Smooth muscle cell (in vitro differentiated cells): ENCODE data around the gene CPSF6. TPM values are rescaled to one million over a fixed set of nuclear protein-coding genes. Genes with fewer than 3 reads are reported as not detected.

Source experiments
- DNase-seq: peaks from one replicate; lab custom pipeline; 2025; ENCODE audit not compliant: unreplicated experiment; lab: John Stamatoyannopoulos, UW
- H2AFZ ChIP-seq: fragments of 200-600 bp; sonication (generic); 2 replicates; pipeline ENCODE4 v1.6.0; 2016; ENCODE audit warnings: antibody characterized with exemption, low read depth, mild to moderate bottlenecking
- H3F3A ChIP-seq: fragments of 200-600 bp; sonication (generic); 2 replicates; pipeline ENCODE4 v1.6.0; 2017; ENCODE audit warnings: antibody characterized with exemption, low read depth
- H3K27ac ChIP-seq: fragments of 200-600 bp; sonication (generic); 2 replicates; pipeline ENCODE4 v1.5.1; 2016; ENCODE audit warnings: low read depth, mild to moderate bottlenecking
- H3K27me3 ChIP-seq: fragments of 200-600 bp; sonication (generic); 2 replicates; pipeline ENCODE4 v1.6.1; 2016; ENCODE audit warnings: low read depth, mild to moderate bottlenecking
- H3K36me3 ChIP-seq: fragments of 200-600 bp; sonication (generic); 2 replicates; pipeline ENCODE4 v1.5.1; 2016; ENCODE audit warnings: low read depth
- H3K4me1 ChIP-seq: fragments of 200-600 bp; sonication (generic); 2 replicates; pipeline ENCODE4 v1.5.1; 2016; ENCODE audit warnings: low read depth
- H3K4me2 ChIP-seq: fragments of 200-600 bp; sonication (generic); 2 replicates; pipeline ENCODE4 v1.6.0; 2016; ENCODE audit warnings: mild to moderate bottlenecking
- H3K4me3 ChIP-seq: fragments of 200-600 bp; sonication (generic); 2 replicates; pipeline ENCODE4 v1.5.1; 2016; ENCODE audit warnings: mild to moderate bottlenecking
- H3K79me2 ChIP-seq: fragments of 200-600 bp; sonication (generic); 2 replicates; pipeline ENCODE4 v1.6.0; 2016; ENCODE audit warnings: low read depth, mild to moderate bottlenecking
- H3K9ac ChIP-seq: fragments of 200-600 bp; sonication (generic); 2 replicates; pipeline ENCODE4 v1.6.0; 2016; ENCODE audit warnings: low read depth
- H3K9me3 ChIP-seq: fragments of 200-600 bp; sonication (generic); replicated peaks from 2 replicates; pipeline ENCODE4 v1.5.1; 2016; ENCODE audit warnings: low read depth
- H4K20me1 ChIP-seq: fragments of 200-600 bp; sonication (generic); 2 replicates; pipeline ENCODE4 v1.6.0; 2016; ENCODE audit warnings: low read depth
- WGBS: methylation state at CpG from one replicate; pipeline ENCODE4 v1.1.7; 2016; ENCODE audit warnings: low lambda C conversion rate; 5-methylcytosine and 5-hydroxymethylcytosine counted together
- polyA plus RNA-seq: library from polyadenylated mRNA; unstranded; fragments of >200 nt; fragmentation: Nextera tagmentation; extraction: Ambion mirVana; gene quantifications from 2 replicates; pipeline ENCODE4 v1.2.1, GENCODE V29; 2016
- total RNA-seq: library from RNA; depleted of rRNA; stranded (reverse); fragments of >200 nt; gene quantifications from 2 replicates; pipeline ENCODE4 v1.2.3, GENCODE V29; 2014
- TF ChIP-seq, protein P1 (sequence below): fragments of 200-600 bp; sonication (generic); IDR thresholded peaks from 2 replicates; pipeline ENCODE4 v1.5.1; 2017; ENCODE audit warnings: borderline replicate concordance, mild to moderate bottlenecking, antibody characterized with exemption; ENCODE audit not compliant: insufficient read depth, poor library complexity, severe bottlenecking

Gene CPSF6
- total and polyA plus RNA-seq, 2 experiments from 2014 or later = 21.5 to 35.9 TPM

DNA sequence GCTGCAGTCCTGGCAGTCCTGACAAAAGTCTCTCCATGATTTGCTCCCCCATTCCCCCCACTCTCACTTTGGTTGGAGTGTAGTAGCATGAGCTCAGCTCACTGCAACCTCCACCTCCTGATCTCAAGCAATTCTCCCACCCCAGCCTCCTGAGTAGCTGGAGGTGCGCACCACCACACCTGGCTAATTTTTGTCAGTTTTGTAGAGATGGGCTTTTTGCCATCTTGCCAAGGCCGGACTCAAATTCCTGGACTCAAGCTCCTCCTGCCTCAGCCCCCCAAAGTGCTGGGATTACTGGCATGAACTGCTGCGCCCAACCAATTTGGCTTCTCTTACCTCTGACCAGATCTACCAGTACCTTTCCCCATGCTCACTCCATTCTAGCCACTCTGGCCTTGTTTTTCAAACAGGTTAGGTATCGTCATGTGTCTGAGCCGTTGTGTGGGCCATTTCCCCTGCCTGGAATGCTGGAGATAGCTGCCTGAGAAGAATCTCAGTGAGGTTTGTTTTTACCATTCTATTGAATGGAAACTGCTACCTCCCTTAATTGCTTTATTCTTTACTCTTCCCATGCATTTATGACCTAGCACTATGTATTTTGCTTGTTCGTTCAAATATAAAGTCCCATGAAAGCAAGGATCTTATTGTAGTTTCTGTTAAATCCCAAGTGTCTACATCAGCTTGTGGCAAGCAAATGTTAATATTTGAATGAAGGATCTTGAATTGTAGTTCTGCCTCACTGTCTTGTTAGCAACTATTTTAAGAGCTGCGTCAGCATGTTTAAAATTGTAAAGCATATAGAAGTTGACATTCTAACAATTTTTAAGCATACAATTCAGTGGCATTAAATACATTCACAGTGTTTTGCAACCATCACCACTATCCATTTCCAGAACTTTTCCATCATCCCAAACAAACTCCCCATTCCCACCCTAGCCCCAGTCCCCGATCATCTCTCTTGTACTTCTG is 39.7 kb downstream of the CPSF6 start:
- Histone ChIP-seq H3K4me2 (no peak overlapping the region), H4K20me1 (no peaks in the 10 kb centered on the region), H3K9ac (no peak overlapping the region), H3K79me2 (no peaks in the 10 kb centered on the region), H3K36me3 (no peaks in the 10 kb centered on the region), H3K27me3 (peaks cover 2% of the 10 kb centered on the region), H3K27ac (no peak overlapping the region), H2AFZ (no peak overlapping the region), H3K4me1 (peaks cover 3% of the 10 kb centered on the region), H3K9me3 (no peaks in the 10 kb centered on the region), H3K4me3 (no peak overlapping the region), H3F3A (no peaks in the 10 kb centered on the region)
- no peak for DNase-seq
- TF ChIP-seq, protein P1, sequence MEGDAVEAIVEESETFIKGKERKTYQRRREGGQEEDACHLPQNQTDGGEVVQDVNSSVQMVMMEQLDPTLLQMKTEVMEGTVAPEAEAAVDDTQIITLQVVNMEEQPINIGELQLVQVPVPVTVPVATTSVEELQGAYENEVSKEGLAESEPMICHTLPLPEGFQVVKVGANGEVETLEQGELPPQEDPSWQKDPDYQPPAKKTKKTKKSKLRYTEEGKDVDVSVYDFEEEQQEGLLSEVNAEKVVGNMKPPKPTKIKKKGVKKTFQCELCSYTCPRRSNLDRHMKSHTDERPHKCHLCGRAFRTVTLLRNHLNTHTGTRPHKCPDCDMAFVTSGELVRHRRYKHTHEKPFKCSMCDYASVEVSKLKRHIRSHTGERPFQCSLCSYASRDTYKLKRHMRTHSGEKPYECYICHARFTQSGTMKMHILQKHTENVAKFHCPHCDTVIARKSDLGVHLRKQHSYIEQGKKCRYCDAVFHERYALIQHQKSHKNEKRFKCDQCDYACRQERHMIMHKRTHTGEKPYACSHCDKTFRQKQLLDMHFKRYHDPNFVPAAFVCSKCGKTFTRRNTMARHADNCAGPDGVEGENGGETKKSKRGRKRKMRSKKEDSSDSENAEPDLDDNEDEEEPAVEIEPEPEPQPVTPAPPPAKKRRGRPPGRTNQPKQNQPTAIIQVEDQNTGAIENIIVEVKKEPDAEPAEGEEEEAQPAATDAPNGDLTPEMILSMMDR = no peak
- 94% methylated on average over 8 of the region's 8 CpGs for WGBS

DNA sequence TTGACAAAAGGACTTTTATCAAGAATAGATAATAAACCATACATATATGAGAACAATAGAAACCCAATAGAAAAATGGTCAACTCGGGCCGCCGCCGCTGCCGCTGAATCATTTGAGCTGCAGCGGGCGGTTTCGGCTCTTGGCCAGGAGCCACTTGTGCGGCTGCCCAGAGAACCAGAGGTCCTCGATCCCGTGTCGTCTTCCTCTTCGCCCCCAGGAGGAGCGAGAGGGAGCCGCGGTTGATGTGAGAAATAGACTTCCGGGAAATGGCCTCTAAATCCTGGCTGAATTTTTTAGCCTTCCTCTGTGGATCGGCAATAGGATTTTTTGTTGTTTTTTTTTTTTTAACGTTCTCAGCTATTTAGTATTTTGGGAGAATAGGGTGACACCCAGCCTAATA is 44.8 kb downstream of the CPSF6 start:
- no peaks in the 10 kb centered on the region for H3K9me3 ChIP-seq
- H3K4me2 ChIP-seq = peak overlapping the region; percentile 79
- no peak overlapping the region for H3K9ac ChIP-seq
- H3F3A ChIP-seq = no peaks in the 10 kb centered on the region
- no peaks in the 10 kb centered on the region for H4K20me1 ChIP-seq
- no peak overlapping the region for H2AFZ ChIP-seq
- TF ChIP-seq, protein P1 = peak; percentile 9
- 10% methylated on average over 19 of the region's 19 CpGs for WGBS
- H3K36me3 ChIP-seq = no peaks in the 10 kb centered on the region
- no peaks in the 10 kb centered on the region for H3K79me2 ChIP-seq
- peak overlapping the region; percentile 43 for H3K4me3 ChIP-seq
- DNase-seq = peak; percentile 10
- H3K27ac ChIP-seq = no peak overlapping the region
- H3K4me1 ChIP-seq = peaks cover 5% of the 10 kb centered on the region
- peaks cover 22% of the 10 kb centered on the region for H3K27me3 ChIP-seq

DNA sequence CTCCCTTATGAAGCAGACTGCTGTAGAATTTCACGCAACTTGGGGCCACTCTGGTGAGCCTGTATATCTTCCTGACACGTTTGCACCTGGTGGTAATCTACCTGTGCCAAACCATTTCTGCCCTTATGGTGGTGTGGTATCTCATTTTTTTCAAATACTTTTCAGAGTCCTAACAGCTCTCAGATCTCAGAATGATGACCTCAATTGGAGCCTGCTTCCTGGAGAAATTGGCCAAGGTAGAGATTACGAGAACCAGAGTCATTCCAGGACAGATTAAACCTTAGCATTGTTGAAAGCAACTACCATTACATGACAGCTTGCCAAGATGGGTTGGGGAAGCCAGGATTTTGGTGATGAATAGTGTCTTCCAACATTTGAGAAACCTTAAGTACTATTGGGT is 48.2 kb downstream of the CPSF6 start:
- Histone ChIP-seq H2AFZ (no peak overlapping the region), H3K4me3 (no peak overlapping the region), H4K20me1 (no peaks in the 10 kb centered on the region), H3K4me1 (peaks cover 5% of the 10 kb centered on the region), H3F3A (no peaks in the 10 kb centered on the region), H3K36me3 (no peaks in the 10 kb centered on the region), H3K9me3 (no peaks in the 10 kb centered on the region), H3K79me2 (no peaks in the 10 kb centered on the region), H3K27ac (no peak overlapping the region), H3K9ac (no peak overlapping the region), H3K4me2 (no peak overlapping the region), H3K27me3 (peaks cover 28% of the 10 kb centered on the region)
- no peak for DNase-seq
- TF ChIP-seq, protein P1 = no peak
- WGBS = 64% methylated on average over 3 of the region's 3 CpGs
